K562 (cell line): ENCODE measurements around the gene TAOK2. TPM values are rescaled to one million over a fixed set of nuclear protein-coding genes. Genes with fewer than 3 reads are reported as not detected.

ENCODE experiments used
- AFF1 ChIP-seq, 2 experiments: fragments of 450-650 bp; IDR thresholded peaks; 2 replicates each; pipeline ENCODE4 v1.6.1; 2018; ENCODE audit warnings: mild to moderate bottlenecking in 2 of 2, low read depth in 1 of 2; ENCODE audit not compliant: partially characterized antibody in 2 of 2
- E4F1 ChIP-seq: fragments of 250-450 bp; sonication (Bioruptor Pico); IDR thresholded peaks from 2 replicates; pipeline ENCODE4 v1.5.0; 2021; ENCODE audit warnings: mild to moderate bottlenecking, borderline replicate concordance
- HDAC1 ChIP-seq, 2 experiments: fragments of 450-650 bp; IDR thresholded peaks; 2 replicates each; pipeline ENCODE4 v1.6.1; 2016 to 2017; ENCODE audit warnings: inconsistent platforms in 1 of 2, mild to moderate bottlenecking in 1 of 2, moderate library complexity in 1 of 2
- HEY1 ChIP-seq: fragments of 250-450 bp; sonication (Bioruptor Pico); IDR thresholded peaks from 2 replicates; pipeline ENCODE4 v1.5.0; 2020; ENCODE audit warnings: mild to moderate bottlenecking, moderate library complexity, borderline replicate concordance
- MAZ ChIP-seq, 2 experiments: fragments of 450-650 bp in 1 of 2; sonication (generic) in 1 of 2; formaldehyde crosslinking; IDR thresholded peaks in 1 of 2; conservative IDR thresholded peaks in 1 of 2; 2 replicates each; pipeline versions ENCODE4 v1.4.0 to v1.5.0; 2020; ENCODE audit warnings: mild to moderate bottlenecking in 1 of 2, missing genetic modification reagents in 1 of 2
- MYC ChIP-seq, 2 experiments: fragments of 250-450 bp in 1 of 2; sonication (Bioruptor Pico) in 1 of 2; IDR thresholded peaks; 2 replicates each; pipeline versions ENCODE4 v1.5.1 to v1.6.1; 2012 to 2021; ENCODE audit warnings: low read depth in 2 of 2, borderline replicate concordance in 1 of 2, improper control_type of control experiment in 1 of 2, low read length in 1 of 2, mild to moderate bottlenecking in 1 of 2, moderate library complexity in 1 of 2
- NEUROD1 ChIP-seq: fragments of 150-350 bp; IDR thresholded peaks from 2 replicates; pipeline ENCODE4 v1.6.1; 2014; ENCODE audit warnings: borderline replicate concordance, low read length, low read depth; ENCODE audit not compliant: partially characterized antibody
- NFRKB ChIP-seq: fragments of 450-650 bp; IDR thresholded peaks from 2 replicates; pipeline ENCODE4 v1.6.1; 2016; ENCODE audit warnings: low read depth
- RAD21 ChIP-seq, 2 experiments: fragments of 250-450 bp in 1 of 2; fragments of 450-650 bp in 1 of 2; sonication (Bioruptor Pico) in 1 of 2; formaldehyde crosslinking in 1 of 2; IDR thresholded peaks in 1 of 2; conservative IDR thresholded peaks in 1 of 2; 2 replicates each; pipeline versions ENCODE4 v1.4.0 to v1.8.0; 2020 to 2022; ENCODE audit warnings: mild to moderate bottlenecking in 2 of 2, moderate library complexity in 1 of 2
- RB1 ChIP-seq: fragments of 450-650 bp; IDR thresholded peaks from 2 replicates; pipeline ENCODE4 v1.6.1; 2017; ENCODE audit warnings: low read depth, mild to moderate bottlenecking
- SMC3 ChIP-seq: conservative IDR thresholded peaks from 2 replicates; pipeline ENCODE4 v1.6.1; 2011; ENCODE audit warnings: low read depth, low read length, improper control_type of control experiment; ENCODE audit not compliant: insufficient read depth
- STAG1 ChIP-seq: sonication (generic); formaldehyde crosslinking; IDR thresholded peaks from 2 replicates; pipeline ENCODE4 v1.5.0; 2020; ENCODE audit warnings: missing genetic modification reagents, borderline replicate concordance
- U2AF1 ChIP-seq: fragments of 200-400 bp; formaldehyde crosslinking; optimal IDR thresholded peaks from 2 replicates; pipeline ENCODE3; 2017; ENCODE audit warnings: mild to moderate bottlenecking, low read depth, low read length, moderate library complexity
- VEZF1 ChIP-seq: fragments of 200-800 bp; sonication (Bioruptor generic); IDR thresholded peaks from 2 replicates; pipeline ENCODE4 v1.6.1; 2017; ENCODE audit warnings: missing genetic modification characterization, missing compliant biosample characterization
- ZBTB9 ChIP-seq: fragments of 450-650 bp; formaldehyde crosslinking; IDR thresholded peaks from 2 replicates; pipeline ENCODE4 v1.4.0; 2020; ENCODE audit warnings: mild to moderate bottlenecking, moderate library complexity
- ZNF384 ChIP-seq: IDR thresholded peaks from 2 replicates; pipeline ENCODE4 v1.6.1; 2012; ENCODE audit warnings: low read depth, low read length, improper control_type of control experiment
- polyA plus RNA-seq, 8 experiments: library from polyadenylated mRNA; depleted of rRNA in 4 of 8; stranded (reverse) in 5 of 8; unstranded in 3 of 8; fragments of >200 nt; fragmentation: Nextera tagmentation in 2 of 8; fragmentation: Illumina TruSeq in 1 of 8; extraction: Ambion mirVana in 2 of 8; extraction: Trizol in 1 of 8; gene quantifications; 2 replicates each; pipeline versions ENCODE4 v1.2.1 to v1.2.3, GENCODE V29; 2011 to 2014; ENCODE audit warnings: inconsistent platforms in 1 of 8, missing spikeins in 1 of 8
- total RNA-seq, 7 experiments: library from RNA; depleted of rRNA in 6 of 7; stranded (reverse); fragments of >200 nt in 6 of 7; fragmentation: Illumina TruSeq in 2 of 7; extraction: Trizol in 2 of 7; gene quantifications; 2 replicates each; pipeline versions ENCODE4 v1.2.1 to v1.2.3, GENCODE V29; 2011 to 2021; ENCODE audit warnings: low replicate concordance in 1 of 7

The TAOK2 gene
- total and polyA plus RNA-seq, 9 of the 15 experiments (the other 6 are each of a cell fraction or from before 2014, with no cell fraction given), result 0.10 to 41.8 (median 13.7) TPM

- TF ChIP-seq E4F1 (CRISPR knock-in tag) (no peak), NFRKB (no peak), MAZ (CRISPR knock-in tag; conservative IDR thresholded peaks at IDR 0.05 in 1 of 2, IDR thresholded peaks at IDR 0.05 in 1 of 2) (0 out of 4 replicates have a peak, but pooled peaks of 1 of the 2 experiments have one; percentile 22), HDAC1 (IDR thresholded peaks at IDR 0.05) (no peak), HEY1 (no peak), AFF1 (IDR thresholded peaks at IDR 0.05; ENCODE audit: low read depth in 1 of 2, partially characterized antibody in 2 of 2) (no peak), ZBTB9 (CRISPR knock-in tag) (no peak), NEUROD1 (no peak), SMC3 (peak; percentile 78), RB1 (peak; percentile 71), RAD21 (CRISPR knock-in tag; conservative IDR thresholded peaks at IDR 0.05 in 1 of 2, IDR thresholded peaks at IDR 0.05 in 1 of 2) (peak; percentile 64 to 90), MYC (IDR thresholded peaks at IDR 0.05; ENCODE audit: low read depth, low read length) (0 out of 2 replicates have a peak, but pooled peaks have one; percentile 16), MYC (CRISPR knock-in tag; IDR thresholded peaks at IDR 0.05; ENCODE audit: borderline replicate concordance, low read depth) (no peak), ZNF384 (peak; percentile 45; the same call in 1 of the 2 replicates), U2AF1 (no peak), STAG1 (CRISPR knock-in tag) (peak; percentile 88; the same call in 1 of the 2 replicates), VEZF1 (no peak)
Measured at GRCh38 chr16:30032083-30032819, 58.6 kb downstream of the TAOK2 start (continued).
